SK-N-SH (cell line): ENCODE measurements around the gene SEMA3C. TPM values are rescaled to one million over a fixed set of nuclear protein-coding genes. Genes with fewer than 3 reads are reported as not detected.

Experiments used
- CTCF ChIA-PET: fragments of 300-600, 350-600 bp; formaldehyde crosslinking; extraction: SDS; loops from one replicate; lab custom pipeline; 2021; lab: Yijun Ruan, JAX
- POLR2A ChIA-PET: fragments of 350-600 bp; sonication (Branson Sonifier 250); formaldehyde crosslinking; extraction: SDS; loops from one replicate; lab custom pipeline; 2020; ENCODE audit warnings: antibody characterized with exemption, inconsistent platforms; lab: Yijun Ruan, JAX
- DNase-seq: peaks from one replicate; pipeline ENCODE4 v3.0.0; 2012
- H2AFZ ChIP-seq: fragments of 200-600 bp; sonication (generic); 2 replicates; pipeline ENCODE4 v1.8.1; 2016; ENCODE audit warnings: antibody characterized with exemption, mild to moderate bottlenecking, low read depth
- H3F3A ChIP-seq: fragments of 200-600 bp; sonication (generic); replicated peaks from 2 replicates; pipeline ENCODE3; 2016; ENCODE audit warnings: antibody characterized with exemption, mild to moderate bottlenecking; ENCODE audit not compliant: insufficient read depth
- H3K27ac ChIP-seq, 2 experiments: fragments of 200-500 bp in 1 of 2; fragments of 200-600 bp in 1 of 2; sonication (Bioruptor generic) in 1 of 2; sonication (generic), shearing (Covaris generic) in 1 of 2; 2 replicates each; pipeline versions ENCODE4 v1.5.1 to v1.6.1; 2014 to 2016; ENCODE audit warnings: low read depth in 2 of 2, inconsistent platforms in 1 of 2, low read length in 1 of 2, mild to moderate bottlenecking in 1 of 2, mixed read lengths in 1 of 2
- H3K27me3 ChIP-seq: fragments of 200-600 bp; sonication (generic), shearing (Covaris generic); 2 replicates; pipeline ENCODE4 v1.6.1; 2016; ENCODE audit warnings: mixed run types; ENCODE audit not compliant: insufficient read depth
- H3K36me3 ChIP-seq, 2 experiments: fragments of 200-500 bp in 1 of 2; fragments of 200-600 bp in 1 of 2; sonication (Bioruptor generic) in 1 of 2; sonication (generic) in 1 of 2; replicated peaks in 1 of 2; 2 replicates each; pipeline versions ENCODE3 to v1.5.1; 2014 to 2016; ENCODE audit warnings: low read length in 1 of 2, mild to moderate bottlenecking in 1 of 2; ENCODE audit not compliant: insufficient read depth in 2 of 2, control insufficient read depth in 1 of 2
- H3K4me1 ChIP-seq, 2 experiments: fragments of 200-500 bp in 1 of 2; fragments of 200-600 bp in 1 of 2; sonication (Bioruptor generic) in 1 of 2; sonication (generic), shearing (Covaris generic) in 1 of 2; 2 replicates each; pipeline versions ENCODE4 v1.5.1 to v1.6.1; 2014 to 2016; ENCODE audit warnings: low read depth in 1 of 2, low read length in 1 of 2, mixed run types in 1 of 2; ENCODE audit not compliant: insufficient read depth in 2 of 2, control insufficient read depth in 1 of 2
- H3K4me2 ChIP-seq: fragments of 200-600 bp; sonication (generic), shearing (Covaris generic); 2 replicates; pipeline ENCODE4 v1.6.1; 2017; ENCODE audit warnings: mixed run types
- H3K4me3 ChIP-seq, 2 experiments: fragments of 200-500 bp in 1 of 2; fragments of 200-600 bp in 1 of 2; sonication (Bioruptor generic) in 1 of 2; sonication (generic), shearing (Covaris generic) in 1 of 2; 2 replicates each; pipeline versions ENCODE4 v1.5.1 to v1.8.1; 2014 to 2016; ENCODE audit warnings: low read depth in 2 of 2, inconsistent platforms in 1 of 2, low read length in 1 of 2, mild to moderate bottlenecking in 1 of 2, mixed read lengths in 1 of 2, moderate library complexity in 1 of 2
- H3K79me2 ChIP-seq: fragments of 200-600 bp; sonication (generic); 2 replicates; pipeline ENCODE4 v1.8.1; 2017; ENCODE audit warnings: mild to moderate bottlenecking; ENCODE audit not compliant: insufficient read depth
- H3K9ac ChIP-seq: fragments of 200-600 bp; sonication (generic); 2 replicates; pipeline ENCODE4 v1.6.1; 2017; ENCODE audit warnings: mixed run types
- H3K9me2 ChIP-seq: fragments of 200-600 bp; sonication (generic); 2 replicates; pipeline ENCODE4 v1.6.1; 2017; ENCODE audit warnings: mixed run types
- H3K9me3 ChIP-seq: fragments of 200-600 bp; sonication (generic); 2 replicates; pipeline ENCODE4 v1.6.1; 2017; ENCODE audit warnings: mixed run types, mild to moderate bottlenecking, moderate library complexity
- H4K20me1 ChIP-seq: fragments of 200-600 bp; sonication (generic); 2 replicates; pipeline ENCODE4 v1.6.1; 2017; ENCODE audit warnings: mild to moderate bottlenecking, mixed run types; ENCODE audit not compliant: insufficient read depth
- CHD2 ChIP-seq: fragments of 150-350 bp; IDR thresholded peaks from 2 replicates; pipeline ENCODE4 v1.6.1; 2018; ENCODE audit warnings: low read length; ENCODE audit not compliant: partially characterized antibody
- EP300 ChIP-seq, 2 experiments: IDR thresholded peaks; 2 replicates each; pipeline versions ENCODE4 v1.4.0 to v1.6.1; 2012; ENCODE audit warnings: borderline replicate concordance in 1 of 2, low read depth in 1 of 2, low read length in 1 of 2
- FOXJ3 ChIP-seq: sonication (generic); formaldehyde crosslinking; IDR thresholded peaks from 2 replicates; pipeline ENCODE4 v1.5.1; 2020; ENCODE audit warnings: mild to moderate bottlenecking, missing genetic modification reagents
- GATA2 ChIP-seq: sonication (generic); formaldehyde crosslinking; IDR thresholded peaks from 2 replicates; pipeline ENCODE4 v1.5.0; 2020; ENCODE audit warnings: mild to moderate bottlenecking, missing genetic modification reagents
- MXI1 ChIP-seq: IDR thresholded peaks from 2 replicates; pipeline ENCODE4 v1.6.1; 2012; ENCODE audit warnings: mild to moderate bottlenecking, low read depth, low read length, improper control_type of control experiment
- NFIC ChIP-seq: IDR thresholded peaks from 2 replicates; pipeline ENCODE4 v1.4.0; 2012; ENCODE audit warnings: borderline replicate concordance
- NRF1 ChIP-seq: IDR thresholded peaks from 2 replicates; pipeline ENCODE4 v1.6.1; 2012; ENCODE audit warnings: low read depth, mild to moderate bottlenecking, low read length
- PBX3 ChIP-seq: IDR thresholded peaks from 2 replicates; pipeline ENCODE4; 2012
- RCOR1 ChIP-seq: fragments of 150-350 bp; IDR thresholded peaks from 2 replicates; pipeline ENCODE4 v1.6.1; 2017; ENCODE audit warnings: antibody characterized with exemption, low read length
- RFX5 ChIP-seq: IDR thresholded peaks from 2 replicates; pipeline ENCODE4 v1.6.1; 2012; ENCODE audit warnings: mild to moderate bottlenecking, improper control_type of control experiment, low read length
- RXRA ChIP-seq: IDR thresholded peaks from 2 replicates; pipeline ENCODE4 v1.4.0; 2012; ENCODE audit warnings: low read depth, mild to moderate bottlenecking, borderline replicate concordance
- TCF12 ChIP-seq: IDR thresholded peaks from 2 replicates; pipeline ENCODE4 v1.4.0; 2012
- TEAD4 ChIP-seq: IDR thresholded peaks from 2 replicates; pipeline ENCODE4 v1.4.0; 2012; ENCODE audit warnings: mild to moderate bottlenecking, borderline replicate concordance; ENCODE audit not compliant: insufficient read depth
- ZBTB33 ChIP-seq: IDR thresholded peaks from 2 replicates; pipeline ENCODE4 v1.4.0; 2012; ENCODE audit warnings: low read depth, borderline replicate concordance
- WGBS: methylation state at CpG from one replicate; pipeline ENCODE4 v1.1.6; 2017; ENCODE audit warnings: low lambda C conversion rate; 5-methylcytosine and 5-hydroxymethylcytosine counted together
- polyA plus RNA-seq, 3 experiments: library from polyadenylated mRNA; depleted of rRNA; stranded (reverse); fragments of >200 nt; gene quantifications; 2 replicates each; pipeline ENCODE4 v1.2.3, GENCODE V29; 2012
- TF ChIP-seq, protein P1 (sequence below): fragments of 150-350 bp; IDR thresholded peaks from 2 replicates; pipeline ENCODE4 v1.6.1; 2016; ENCODE audit warnings: mild to moderate bottlenecking, low read depth, low read length
- TF ChIP-seq, protein P2 (sequence below): IDR thresholded peaks from 2 replicates; pipeline ENCODE4 v1.4.0; 2012; ENCODE audit warnings: low read depth, borderline replicate concordance

SEMA3C gene
- polyA plus RNA-seq, 1 of the 3 experiments (the other 2 are of a cell fraction): 51.1 TPM

DNA sequence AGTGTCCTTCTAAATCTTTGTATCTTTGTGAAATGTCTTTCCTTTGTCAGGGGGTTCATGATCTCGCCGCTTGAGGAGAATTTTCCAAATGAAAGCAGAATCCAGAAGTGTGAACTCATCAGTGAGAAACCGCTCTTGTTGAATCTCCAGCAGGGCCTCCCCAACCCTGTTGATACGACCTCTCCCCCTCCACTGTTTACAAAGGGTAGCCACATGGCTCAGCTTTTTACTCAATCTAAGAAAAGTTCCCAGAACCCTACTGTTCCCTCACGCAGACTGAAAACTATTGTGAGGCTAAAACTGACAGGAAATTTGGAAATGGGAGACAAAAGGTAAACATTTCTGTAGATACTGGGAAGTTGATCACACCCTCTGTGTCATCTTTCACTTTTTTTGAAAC, 73.9 kb downstream of the SEMA3C start (continued):
- TF ChIP-seq, protein P1, sequence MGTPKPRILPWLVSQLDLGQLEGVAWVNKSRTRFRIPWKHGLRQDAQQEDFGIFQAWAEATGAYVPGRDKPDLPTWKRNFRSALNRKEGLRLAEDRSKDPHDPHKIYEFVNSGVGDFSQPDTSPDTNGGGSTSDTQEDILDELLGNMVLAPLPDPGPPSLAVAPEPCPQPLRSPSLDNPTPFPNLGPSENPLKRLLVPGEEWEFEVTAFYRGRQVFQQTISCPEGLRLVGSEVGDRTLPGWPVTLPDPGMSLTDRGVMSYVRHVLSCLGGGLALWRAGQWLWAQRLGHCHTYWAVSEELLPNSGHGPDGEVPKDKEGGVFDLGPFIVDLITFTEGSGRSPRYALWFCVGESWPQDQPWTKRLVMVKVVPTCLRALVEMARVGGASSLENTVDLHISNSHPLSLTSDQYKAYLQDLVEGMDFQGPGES: no peak

- H3K4me2 ChIP-seq: peak overlapping the region; percentile 25
- peak overlapping the region; percentile 1 to 95; a peak in 3 of 4 replicates for H3K27ac ChIP-seq
- DNase-seq: peak; percentile 34
- H4K20me1 ChIP-seq: no peaks in the 10 kb centered on the region
- H3K79me2 ChIP-seq: no peaks in the 10 kb centered on the region
- H3K9ac ChIP-seq: no peak overlapping the region
- H3K36me3 ChIP-seq: peaks cover 0 to 7% of the 10 kb centered on the region in 2 experiments
- ChIA-PET POLR2A (no interaction called here), CTCF (interaction anchor here (0.7 to 2.0 kb wide), 11 partner anchors 9 to 627 kb away, joined by 3 to 9 read pairs (median 4); no protein-coding TSS in a partner anchor)
- H2AFZ ChIP-seq: no peak overlapping the region
- H3K27me3 ChIP-seq: no peaks in the 10 kb centered on the region
- no peaks in the 10 kb centered on the region for H3K9me3 ChIP-seq
- peaks cover 13 to 27% of the 10 kb centered on the region in 2 experiments; a peak in 3 of 4 replicates for H3K4me1 ChIP-seq
- no peaks in the 10 kb centered on the region for H3K9me2 ChIP-seq
- 58% methylated on average over 2 of the region's 2 CpGs for WGBS
- peaks cover 11% of the 10 kb centered on the region for H3F3A ChIP-seq
- TF ChIP-seq RXRA (no peak), TEAD4 (peak; percentile 39; the same call in 1 of the 2 replicates), RFX5 (no peak), NRF1 (no peak), RCOR1 (peak; percentile 87), MXI1 (peak; percentile 46; the same call in 1 of the 2 replicates), EP300 (IDR thresholded peaks at IDR 0.05; ENCODE audit: borderline replicate concordance in 1 of 2, low read depth in 1 of 2, low read length in 1 of 2) (peak; percentile 20 to 95; a peak in 3 of 4 replicates), FOXJ3 (CRISPR knock-in tag) (0 out of 2 replicates have a peak, but pooled peaks have one; percentile 39), PBX3 (peak; percentile 6; the same call in 1 of the 2 replicates), NFIC (peak; percentile 55), GATA2 (peak; percentile 80), TCF12 (peak; percentile 58; the same call in 1 of the 2 replicates), CHD2 (peak; percentile 73), ZBTB33 (no peak)
- TF ChIP-seq, protein P2, sequence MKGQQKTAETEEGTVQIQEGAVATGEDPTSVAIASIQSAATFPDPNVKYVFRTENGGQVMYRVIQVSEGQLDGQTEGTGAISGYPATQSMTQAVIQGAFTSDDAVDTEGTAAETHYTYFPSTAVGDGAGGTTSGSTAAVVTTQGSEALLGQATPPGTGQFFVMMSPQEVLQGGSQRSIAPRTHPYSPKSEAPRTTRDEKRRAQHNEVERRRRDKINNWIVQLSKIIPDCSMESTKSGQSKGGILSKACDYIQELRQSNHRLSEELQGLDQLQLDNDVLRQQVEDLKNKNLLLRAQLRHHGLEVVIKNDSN: no peak
- H3K4me3 ChIP-seq: no peak overlapping the region
Measured at GRCh38 chr7:80843018-80843677, 75.7 kb downstream of the SEMA3C start.
